Stimulated activated CD8-positive, alpha-beta memory T cell treated with anti-CD3 and anti-CD28 coated beads, Interleukin-15, amount 100 ng/mL, for 24 hours (primary cell): Measurements from ENCODE around the gene TEDDM1.
"Not testable (repeated sequence)": the region's sequence is repeated elsewhere in the genome, so short reads cannot be mapped to it uniquely, and the experiment has no call there.

Source experiments
- DNase-seq: peaks from one replicate; pipeline ENCODE4 v3.0.0-alpha.2; 2020; ENCODE audit warnings: low read depth

Gene TEDDM1

GRCh38 chr1:182400567-182400966 lies at the start of gene TEDDM1:
TEDDM1 (minus strand) TSS chr1:182400667; CDS start chr1:182400485, 182 bp downstream.
- no peak for DNase-seq

GRCh38 chr1:182450087-182450486 lies 49.6 kb upstream of the TEDDM1 start, which contains the start of gene RGSL1:
RGSL1 (plus strand) TSS chr1:182450146; CDS start chr1:182450166, 20 bp downstream.
- no peak for DNase-seq

GRCh38 chr1:182447660-182448059 lies 47.2 kb upstream of the TEDDM1 start:
- no peak for DNase-seq

- not testable (repeated sequence) for DNase-seq
These were observed 46.7 kb upstream of the TEDDM1 start for GRCh38 chr1:182447124-182447523.

GRCh38 chr1:182446033-182446669 lies 45.7 kb upstream of the TEDDM1 start:
- no peak for DNase-seq

GRCh38 chr1:182444497-182444896 lies 44.0 kb upstream of the TEDDM1 start:
- DNase-seq: no peak

- no peak for DNase-seq
These were observed 41.9 kb upstream of the TEDDM1 start for GRCh38 chr1:182442333-182442732.

GRCh38 chr1:182441719-182442118 lies 41.3 kb upstream of the TEDDM1 start:
- DNase-seq: no peak

- DNase-seq: no peak
These were observed 37.9 kb upstream of the TEDDM1 start for GRCh38 chr1:182438326-182438725.

GRCh38 chr1:182433580-182433979 lies 33.1 kb upstream of the TEDDM1 start:
- DNase-seq: no peak

- no peak for DNase-seq
These were observed 30.8 kb upstream of the TEDDM1 start for GRCh38 chr1:182431278-182431677.

GRCh38 chr1:182430263-182431068 lies 30.0 kb upstream of the TEDDM1 start:
- no peak for DNase-seq

- DNase-seq: no peak
These were observed 27.6 kb upstream of the TEDDM1 start for GRCh38 chr1:182428043-182428442.

- no peak for DNase-seq
These were observed 26.3 kb upstream of the TEDDM1 start for GRCh38 chr1:182426442-182427430.

- DNase-seq: no peak
These were observed 15.3 kb upstream of the TEDDM1 start for GRCh38 chr1:182415789-182416188.

- DNase-seq: no peak
These were observed 13.5 kb upstream of the TEDDM1 start for GRCh38 chr1:182413969-182414368.

GRCh38 chr1:182413486-182413885 lies 13.0 kb upstream of the TEDDM1 start:
- DNase-seq: no peak

- DNase-seq: no peak
These were observed 10.3 kb upstream of the TEDDM1 start for GRCh38 chr1:182410620-182411273.

GRCh38 chr1:182410138-182410537 lies 9.7 kb upstream of the TEDDM1 start:
- DNase-seq: no peak

GRCh38 chr1:182408435-182409075 lies 8.1 kb upstream of the TEDDM1 start:
- no peak for DNase-seq

- DNase-seq: no peak
These were observed 7.3 kb upstream of the TEDDM1 start for GRCh38 chr1:182407724-182408123.
